Endothelial cell of umbilical vein (primary cell): Measurements from ENCODE around the gene MTCL1.

Experiments used
- EZH2 ChIP-seq: IDR thresholded peaks from 2 replicates; pipeline ENCODE4 v1.6.1; 2012; ENCODE audit warnings: borderline replicate concordance, low read depth, mild to moderate bottlenecking, moderate library complexity, low read length, inconsistent platforms; ENCODE audit not compliant: severe bottlenecking
- JUN ChIP-seq: IDR thresholded peaks from 2 replicates; pipeline ENCODE4 v1.6.1; 2011; ENCODE audit warnings: borderline replicate concordance, low read depth; ENCODE audit not compliant: insufficient read length, insufficient read depth
- MAX ChIP-seq: IDR thresholded peaks from 2 replicates; pipeline ENCODE4 v1.6.1; 2011; ENCODE audit not compliant: insufficient read depth, insufficient read length
- MYC ChIP-seq: IDR thresholded peaks from one replicate; pipeline ENCODE4 v1.6.1; 2011; ENCODE audit warnings: mild to moderate bottlenecking, low read depth, low read length
- POLR2A ChIP-seq: IDR thresholded peaks from 2 replicates; pipeline ENCODE4 v1.6.1; 2012; ENCODE audit warnings: low read depth, mild to moderate bottlenecking, control low read depth, low read length
- POLR2AphosphoS5 ChIP-seq: IDR thresholded peaks from 2 replicates; pipeline ENCODE4 v1.6.1; 2012; ENCODE audit warnings: low read depth, mild to moderate bottlenecking, control low read depth, low read length, moderate library complexity; ENCODE audit not compliant: insufficient read depth
- TF ChIP-seq, protein P1 (sequence below), 2 donors: IDR thresholded peaks; 1 replicate in 1 of 2; 2 replicates in 1 of 2; pipeline ENCODE4 v1.5.1; 2011; ENCODE audit warnings: low read length in 2 of 2, mild to moderate bottlenecking in 2 of 2, moderate library complexity in 2 of 2, control low read depth in 1 of 2, inconsistent platforms in 1 of 2, low read depth in 1 of 2; ENCODE audit not compliant: insufficient read depth in 1 of 2; ENCODE audit errors: extremely low read depth in 1 of 2

DNA sequence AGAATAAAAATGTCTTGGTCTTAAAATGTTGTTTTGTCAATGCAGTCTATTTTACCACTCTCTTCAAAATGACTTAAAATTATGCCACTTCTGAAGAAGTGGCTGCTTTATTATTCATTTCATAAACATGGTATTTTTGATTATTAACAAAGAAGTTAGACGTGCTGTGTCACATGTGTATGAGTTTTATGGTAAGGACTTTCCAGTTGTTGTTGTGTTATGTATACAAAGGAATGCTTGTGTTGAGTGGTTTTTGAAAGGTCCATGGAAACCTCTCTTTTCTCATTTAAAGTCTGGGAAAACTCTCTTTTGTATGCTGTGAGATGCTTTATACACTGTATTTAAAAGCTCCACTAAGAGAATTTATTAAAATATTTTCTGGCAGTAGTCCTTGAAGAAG is 116.2 kb downstream of the MTCL1 start:
- TF ChIP-seq POLR2A (no peak), EZH2 (no peak), MYC (no peak), POLR2AphosphoS5 (no peak), MAX (no peak), JUN (no peak)
- TF ChIP-seq, protein P1, sequence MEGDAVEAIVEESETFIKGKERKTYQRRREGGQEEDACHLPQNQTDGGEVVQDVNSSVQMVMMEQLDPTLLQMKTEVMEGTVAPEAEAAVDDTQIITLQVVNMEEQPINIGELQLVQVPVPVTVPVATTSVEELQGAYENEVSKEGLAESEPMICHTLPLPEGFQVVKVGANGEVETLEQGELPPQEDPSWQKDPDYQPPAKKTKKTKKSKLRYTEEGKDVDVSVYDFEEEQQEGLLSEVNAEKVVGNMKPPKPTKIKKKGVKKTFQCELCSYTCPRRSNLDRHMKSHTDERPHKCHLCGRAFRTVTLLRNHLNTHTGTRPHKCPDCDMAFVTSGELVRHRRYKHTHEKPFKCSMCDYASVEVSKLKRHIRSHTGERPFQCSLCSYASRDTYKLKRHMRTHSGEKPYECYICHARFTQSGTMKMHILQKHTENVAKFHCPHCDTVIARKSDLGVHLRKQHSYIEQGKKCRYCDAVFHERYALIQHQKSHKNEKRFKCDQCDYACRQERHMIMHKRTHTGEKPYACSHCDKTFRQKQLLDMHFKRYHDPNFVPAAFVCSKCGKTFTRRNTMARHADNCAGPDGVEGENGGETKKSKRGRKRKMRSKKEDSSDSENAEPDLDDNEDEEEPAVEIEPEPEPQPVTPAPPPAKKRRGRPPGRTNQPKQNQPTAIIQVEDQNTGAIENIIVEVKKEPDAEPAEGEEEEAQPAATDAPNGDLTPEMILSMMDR (IDR thresholded peaks at IDR 0.05; ENCODE audit: extremely low read depth in 1 of 2, insufficient read depth in 1 of 2, low read depth in 1 of 2, low read length in 2 of 2) = no peak
